ENCODE results near the gene KRIT1.

GRCh38 chr7:92242972-92243371 is 2.7 kb downstream of the KRIT1 start:
- no peak for TF ChIP-seq CTCF (IDR thresholded peaks at IDR 0.05; ENCODE audit: poor library complexity)
- no peak for TF ChIP-seq EZH2phosphoT487 (IDR thresholded peaks at IDR 0.05; ENCODE audit: low read depth, severe bottlenecking, unreplicated experiment)
- TF ChIP-seq EZH2 (IDR thresholded peaks at IDR 0.05; ENCODE audit: borderline replicate concordance), result no peak
